Uterine smooth muscle cell (primary cell): ENCODE measurements around the gene LRPPRC. TPM values are rescaled to one million over a fixed set of nuclear protein-coding genes. Genes with fewer than 3 reads are reported as not detected.

Experiments
- total RNA-seq: library from RNA; depleted of rRNA; stranded (reverse); fragments of >200 nt; gene quantifications from 2 replicates; pipeline ENCODE4 v1.2.3, GENCODE V29; 2014

Gene LRPPRC
- total RNA-seq: 76.1 and 87.0 TPM in 2 replicates

DNA sequence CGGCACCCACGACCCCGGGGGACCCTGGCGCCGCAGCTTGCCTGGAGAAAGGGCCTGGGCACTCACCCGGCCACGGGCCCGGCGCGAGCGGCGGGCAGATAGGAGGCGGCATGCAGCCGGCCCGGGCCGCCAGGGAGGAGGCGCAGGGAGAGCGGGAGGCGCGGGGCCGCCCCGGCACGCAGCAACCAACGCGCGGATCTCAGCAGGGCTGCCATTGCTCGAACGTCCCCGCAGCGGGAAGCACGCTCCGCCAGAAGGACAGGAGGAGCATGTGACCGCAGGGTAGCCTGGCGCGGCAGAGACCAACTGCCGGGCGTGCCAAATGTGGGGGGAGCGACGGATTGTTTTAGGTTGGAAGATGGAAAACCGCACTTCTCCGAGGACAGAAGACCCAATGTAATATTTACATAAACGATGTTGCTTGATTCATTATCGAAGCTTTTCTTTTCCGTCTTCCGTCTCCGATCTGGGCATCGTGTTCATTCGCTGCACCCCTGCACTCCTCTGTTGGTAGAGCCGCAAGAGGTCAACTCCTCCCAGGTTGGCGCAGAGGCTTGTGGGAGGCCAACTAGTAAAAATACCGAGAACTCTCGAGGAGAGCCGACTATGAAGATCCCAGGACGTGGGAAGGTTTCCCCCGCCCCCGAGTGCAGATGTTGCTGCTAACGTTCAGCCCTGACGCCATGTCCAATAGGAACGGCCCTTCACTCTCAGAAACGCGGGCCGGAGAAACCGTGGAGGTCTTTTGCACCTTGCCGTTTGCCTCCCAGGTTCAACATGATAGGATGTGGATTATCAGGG, at the start of gene LRPPRC:
Gene LRPPRC (minus strand): TSS at position 257 of the 801 bp plus-strand sequence. CDS start 42 bp downstream, at position 215.

DNA sequence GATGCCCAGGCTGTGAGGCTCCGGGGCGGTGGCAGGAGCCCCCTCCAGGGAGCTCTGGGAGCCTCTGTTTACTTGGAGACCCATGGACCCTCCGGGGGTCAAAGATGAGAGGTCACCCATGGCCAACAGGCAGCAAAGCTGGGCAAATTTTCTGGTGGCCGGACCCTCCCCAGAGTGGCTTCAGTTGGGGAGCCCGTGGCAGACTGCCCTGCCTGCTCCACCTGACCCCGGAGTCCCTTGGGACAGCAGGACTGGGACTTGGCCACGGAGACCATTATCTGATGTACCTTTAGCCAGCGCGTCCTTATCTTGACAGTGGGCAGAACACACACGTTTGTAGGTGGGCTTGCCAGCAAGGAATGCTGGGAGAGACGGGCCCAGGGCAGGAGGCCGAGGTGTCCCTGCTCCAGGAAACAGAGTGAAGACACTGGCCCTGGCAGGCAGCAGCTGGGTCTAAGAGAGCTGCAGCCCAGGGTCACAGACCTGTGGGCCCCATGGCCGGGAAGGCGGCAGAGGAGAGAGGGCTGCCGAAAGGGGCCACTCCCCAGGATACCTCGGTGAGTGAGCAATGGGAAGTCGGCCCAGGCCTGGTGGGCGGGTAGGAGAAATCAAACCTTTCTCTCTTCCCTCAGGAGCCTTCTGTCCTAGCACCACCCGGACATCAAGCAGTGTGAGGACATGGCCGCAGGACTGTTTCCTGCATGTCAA, 157.1 kb downstream of the LRPPRC start, which contains the start of the genes ABCG5 and ABCG8:
Gene ABCG5 (minus strand): TSS at position 280 of the 708 bp plus-strand sequence. CDS start 160 bp downstream, at position 120.
Gene ABCG8 (plus strand): TSS at position 412 of the 708 bp plus-strand sequence. CDS start 83 bp downstream, at position 495.

Other genes with a start within 250 kb of the LRPPRC start
- gene DYNC2LI1, start 221.9 kb downstream of the LRPPRC start, total RNA-seq: 24.8 and 28.0 TPM in 2 replicates
- gene ABCG5, start 157.2 kb downstream of the LRPPRC start, total RNA-seq: not detected in 2 replicates
- not detected in 2 replicates for gene ABCG8, start 157.0 kb downstream of the LRPPRC start, total RNA-seq
- 35.1 and 40.6 TPM in 2 replicates for gene PPM1B, start 172.9 kb upstream of the LRPPRC start, total RNA-seq